HG03378 (cell line): Measurements from ENCODE around the gene CBLC.

Source experiments
- ATAC-seq: cut with Tn5 transposase; IDR thresholded peaks from one replicate; pipeline ENCODE4 v1.9.1; 2021; ENCODE audit warnings: mild to moderate bottlenecking, moderate library complexity; ENCODE audit not compliant: unreplicated experiment

Gene CBLC

GRCh38 chr19:44777715-44778347 is at the start of gene CBLC:
Gene CBLC (plus strand): TSS chr19:44777890. CDS start chr19:44777932, 42 bp downstream.
- ATAC-seq = no peak

GRCh38 chr19:44728178-44728577 is 49.5 kb upstream of the CBLC start:
- ATAC-seq = no peak

- no peak for ATAC-seq
These were observed 48.1 kb upstream of the CBLC start for GRCh38 chr19:44729516-44730033.

- ATAC-seq = no peak
These were observed 46.6 kb upstream of the CBLC start for GRCh38 chr19:44731081-44731480.

GRCh38 chr19:44731622-44732021 is 46.1 kb upstream of the CBLC start:
- ATAC-seq = no peak

GRCh38 chr19:44732235-44733014 is 45.3 kb upstream of the CBLC start:
- no peak for ATAC-seq

- ATAC-seq = no peak
These were observed 43.3 kb upstream of the CBLC start for GRCh38 chr19:44734357-44734756.

- ATAC-seq = no peak
These were observed 42.7 kb upstream of the CBLC start for GRCh38 chr19:44735011-44735410.

GRCh38 chr19:44737238-44738071 is 40.2 kb upstream of the CBLC start:
- ATAC-seq = no peak

GRCh38 chr19:44738136-44738535 is 39.6 kb upstream of the CBLC start:
- no peak for ATAC-seq

GRCh38 chr19:44738603-44739558 is 38.8 kb upstream of the CBLC start:
- no peak for ATAC-seq

- no peak for ATAC-seq
These were observed 37.3 kb upstream of the CBLC start for GRCh38 chr19:44740351-44740824.

GRCh38 chr19:44741258-44741731 is 36.4 kb upstream of the CBLC start:
- no peak for ATAC-seq

- ATAC-seq = no peak
These were observed 35.8 kb upstream of the CBLC start for GRCh38 chr19:44741841-44742329.

GRCh38 chr19:44742330-44743061 is 35.2 kb upstream of the CBLC start:
- ATAC-seq = no peak

GRCh38 chr19:44744871-44745332 is 32.8 kb upstream of the CBLC start:
- ATAC-seq = no peak

- ATAC-seq = no peak
These were observed 32.3 kb upstream of the CBLC start for GRCh38 chr19:44745341-44745831.

- ATAC-seq = no peak
These were observed 31.6 kb upstream of the CBLC start for GRCh38 chr19:44745887-44746600.
